Gastrocnemius medialis (tissue), 4 donors: ENCODE measurements around the gene NOP58.

ENCODE experiments used
- CTCF ChIP-seq, 5 experiments: fragments of 450-650 bp in 3 of 5; fragments of 200-600 bp in 2 of 5; sonication (generic) in 2 of 5; IDR thresholded peaks in 4 of 5; conservative IDR thresholded peaks in 1 of 5; 1 replicate in 4 of 5; 2 replicates in 1 of 5; pipeline ENCODE4 v1.5.1; 2016 to 2019; ENCODE audit warnings: antibody characterized with exemption in 5 of 5, mild to moderate bottlenecking in 3 of 5, moderate library complexity in 3 of 5
- POLR2A ChIP-seq, 2 donors: fragments of 450-650 bp; IDR thresholded peaks; one replicate each; pipeline ENCODE4 v1.6.1; 2017; ENCODE audit warnings: antibody characterized with exemption in 2 of 2, mild to moderate bottlenecking in 2 of 2, moderate library complexity in 2 of 2

- no peak for TF ChIP-seq CTCF (IDR thresholded peaks at IDR 0.05 in 4 of 5, conservative IDR thresholded peaks at IDR 0.05 in 1 of 5)
- no peak for TF ChIP-seq POLR2A (IDR thresholded peaks at IDR 0.05)
These were observed 40.5 kb downstream of the NOP58 start for GRCh38 chr2:202306034-202306433.
